Left lung (tissue), 10 donors: ENCODE measurements around the gene MKS1. TPM values are rescaled to one million over a fixed set of nuclear protein-coding genes. Genes with fewer than 3 reads are reported as not detected.

ENCODE experiments used
- ATAC-seq: fragments of 200-7000 bp; cut with Tn5 transposase; one replicate; pipeline ENCODE4 v1.9.1; 2020; ENCODE audit warnings: moderate library complexity
- DNase-seq, 4 donors: peaks; one replicate each; pipeline ENCODE4 v3.0.0-alpha.2; 2013 to 2020
- H3K27ac ChIP-seq, 2 donors: fragments of 200-600 bp; sonication (generic) in 1 of 2; one replicate each; pipeline versions ENCODE4 v1.5.0 to v1.8.0; 2020 to 2021
- H3K27me3 ChIP-seq, 2 donors: fragments of 200-600 bp; sonication (generic) in 1 of 2; one replicate each; pipeline versions ENCODE4 v1.5.0 to v1.8.0; 2020 to 2021
- H3K36me3 ChIP-seq, 2 donors: fragments of 200-600 bp; sonication (generic) in 1 of 2; one replicate each; pipeline versions ENCODE4 v1.5.0 to v1.8.0; 2020 to 2021
- H3K4me1 ChIP-seq, 2 donors: fragments of 200-600 bp; one replicate each; pipeline ENCODE4 v1.8.0; 2021
- H3K4me3 ChIP-seq, 2 donors: fragments of 200-600 bp; sonication (generic) in 1 of 2; one replicate each; pipeline versions ENCODE4 v1.5.0 to v1.8.0; 2020 to 2021; ENCODE audit warnings: mild to moderate bottlenecking in 1 of 2
- H3K9me3 ChIP-seq, 2 donors: fragments of 200-600 bp; sonication (generic) in 1 of 2; one replicate each; pipeline versions ENCODE4 v1.5.0 to v1.8.0; 2020 to 2021
- intact Hi-C, 2 donors: fragments of 100-400 bp; cut with DNase I; formaldehyde crosslinking; loops; one replicate each; pipeline versions ENCODE4 v1.11.2 to v1.14.2; 2022
- polyA plus RNA-seq, 6 donors: library from polyadenylated mRNA; unstranded; fragments of 120-200 nt; gene quantifications; one replicate each; pipeline ENCODE4 v1.2.1, GENCODE V29; 2013; ENCODE audit not compliant: insufficient read length in 6 of 6
- total RNA-seq, 2 donors: library from RNA; stranded (reverse); fragmentation: NEBNext Ultra II Directional; extraction: Animal tissue kit (Norgen Biotek cat#: 25700); gene quantifications; one replicate each; pipeline ENCODE4 v1.2.1, GENCODE V29; 2021
- TF ChIP-seq, protein P1 (sequence below), 2 donors: fragments of 200-600 bp; sonication (generic) in 1 of 2; IDR thresholded peaks; one replicate each; pipeline versions ENCODE4 v1.5.0 to v1.8.0; 2021; ENCODE audit warnings: antibody characterized with exemption in 2 of 2
- donor health status: DM: no; HTN: yes; CAD: no.
- donor health status: DM: no; HTN: no; CAD: no.

MKS1 gene
- total and polyA plus RNA-seq, 8 donors: 16.4 to 46.8 (median 37.7) TPM

GRCh38 chr17:58176200-58176599 is 42.9 kb downstream of the MKS1 start:
- TF ChIP-seq, protein P1, sequence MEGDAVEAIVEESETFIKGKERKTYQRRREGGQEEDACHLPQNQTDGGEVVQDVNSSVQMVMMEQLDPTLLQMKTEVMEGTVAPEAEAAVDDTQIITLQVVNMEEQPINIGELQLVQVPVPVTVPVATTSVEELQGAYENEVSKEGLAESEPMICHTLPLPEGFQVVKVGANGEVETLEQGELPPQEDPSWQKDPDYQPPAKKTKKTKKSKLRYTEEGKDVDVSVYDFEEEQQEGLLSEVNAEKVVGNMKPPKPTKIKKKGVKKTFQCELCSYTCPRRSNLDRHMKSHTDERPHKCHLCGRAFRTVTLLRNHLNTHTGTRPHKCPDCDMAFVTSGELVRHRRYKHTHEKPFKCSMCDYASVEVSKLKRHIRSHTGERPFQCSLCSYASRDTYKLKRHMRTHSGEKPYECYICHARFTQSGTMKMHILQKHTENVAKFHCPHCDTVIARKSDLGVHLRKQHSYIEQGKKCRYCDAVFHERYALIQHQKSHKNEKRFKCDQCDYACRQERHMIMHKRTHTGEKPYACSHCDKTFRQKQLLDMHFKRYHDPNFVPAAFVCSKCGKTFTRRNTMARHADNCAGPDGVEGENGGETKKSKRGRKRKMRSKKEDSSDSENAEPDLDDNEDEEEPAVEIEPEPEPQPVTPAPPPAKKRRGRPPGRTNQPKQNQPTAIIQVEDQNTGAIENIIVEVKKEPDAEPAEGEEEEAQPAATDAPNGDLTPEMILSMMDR (IDR thresholded peaks at IDR 0.05): no peak
- H3K27ac ChIP-seq: no peak overlapping the region
- intact Hi-C loops: no loop called here
- ATAC-seq: no peak
- H3K4me1 ChIP-seq: no peaks in the 10 kb centered on the region
- no peaks in the 10 kb centered on the region for H3K9me3 ChIP-seq
- H3K4me3 ChIP-seq: no peak overlapping the region
- DNase-seq: peak in 1 of 4 donors; percentile 7
- peaks cover 0 to 16% of the 10 kb centered on the region in 2 donors for H3K27me3 ChIP-seq
- H3K36me3 ChIP-seq: no peaks in the 10 kb centered on the region

DNA sequence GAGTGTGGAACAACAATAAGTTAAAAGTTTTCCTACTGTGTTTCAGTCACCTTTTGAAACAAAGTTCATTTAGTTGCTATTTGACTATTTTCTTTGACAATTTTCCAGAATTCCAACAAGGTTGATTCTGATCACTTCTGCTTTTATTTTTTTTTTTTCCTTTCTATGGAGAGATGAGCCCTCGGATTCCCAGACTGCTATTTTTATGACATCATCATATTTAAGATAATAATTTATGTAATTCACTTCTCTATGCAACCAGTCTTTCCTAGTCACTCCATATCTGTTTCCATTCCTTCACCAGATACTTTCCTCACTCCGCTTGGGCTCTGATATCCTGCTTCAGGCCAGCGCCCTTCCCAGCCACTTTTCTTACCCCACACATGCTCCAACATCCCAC is 44.2 kb downstream of the MKS1 start:
- H3K4me1 ChIP-seq: no peaks in the 10 kb centered on the region
- intact Hi-C loops: no loop called here
- DNase-seq: no peak
- peaks cover 0 to 16% of the 10 kb centered on the region in 2 donors for H3K27me3 ChIP-seq
- H3K9me3 ChIP-seq: no peaks in the 10 kb centered on the region
- no peaks in the 10 kb centered on the region for H3K36me3 ChIP-seq
- no peak for ATAC-seq
- no peak overlapping the region for H3K27ac ChIP-seq
- H3K4me3 ChIP-seq: no peak overlapping the region
- TF ChIP-seq, protein P1 (IDR thresholded peaks at IDR 0.05): no peak

DNA sequence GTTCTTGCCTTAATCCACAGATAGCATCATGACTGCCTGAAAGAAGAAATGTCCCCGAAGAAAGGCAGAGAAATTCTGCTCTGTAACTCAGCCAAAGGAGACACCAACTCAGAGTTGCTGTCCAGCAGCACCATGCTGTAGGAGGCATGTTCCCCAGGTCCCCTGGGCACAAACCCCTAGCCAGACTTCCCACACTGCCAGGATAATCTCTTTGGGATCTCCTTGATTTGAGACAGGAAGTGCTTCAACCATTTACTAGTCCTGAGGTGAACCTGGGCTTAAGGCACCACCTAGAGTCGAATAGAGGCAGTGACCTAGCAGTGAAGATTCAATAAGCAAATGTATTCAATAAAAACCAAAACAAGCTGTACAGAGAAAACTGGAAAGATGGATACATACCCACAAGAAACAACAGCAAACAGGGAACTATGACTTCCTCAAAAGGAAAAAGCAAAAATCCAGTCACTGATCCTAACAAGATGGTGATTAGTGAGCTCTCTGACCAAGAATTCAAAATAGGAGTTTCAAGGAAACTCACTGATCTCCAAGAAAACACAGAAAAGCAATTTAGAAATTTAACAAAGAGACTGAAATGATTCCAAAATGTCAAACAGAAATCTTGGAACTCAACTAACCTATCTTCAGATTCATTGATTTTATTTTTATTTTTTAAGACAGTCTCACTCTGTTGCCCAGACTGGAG is 46.5 kb downstream of the MKS1 start:
- intact Hi-C loops: no loop called here
- peak; percentile 39 for ATAC-seq

GRCh38 chr17:58170622-58171021 is 48.4 kb downstream of the MKS1 start:
- Histone ChIP-seq H3K27ac (no peak overlapping the region), H3K27me3 (peaks cover 0 to 12% of the 10 kb centered on the region in 2 donors), H3K36me3 (no peaks in the 10 kb centered on the region), H3K4me3 (no peak overlapping the region), H3K4me1 (no peaks in the 10 kb centered on the region), H3K9me3 (no peaks in the 10 kb centered on the region)
- no peak for DNase-seq
- intact Hi-C loops: no loop called here
- no peak for ATAC-seq
- TF ChIP-seq, protein P1 (IDR thresholded peaks at IDR 0.05): no peak

More for the DNA sequence above, 46.5 kb downstream of the MKS1 start:
- TF ChIP-seq, protein P1 (IDR thresholded peaks at IDR 0.05): peak; percentile 16 to 21
- H3K4me1 ChIP-seq: no peaks in the 10 kb centered on the region
- no peak overlapping the region for H3K27ac ChIP-seq
- no peak for DNase-seq
- H3K36me3 ChIP-seq: no peaks in the 10 kb centered on the region
- no peaks in the 10 kb centered on the region for H3K9me3 ChIP-seq
- no peak overlapping the region for H3K4me3 ChIP-seq
- H3K27me3 ChIP-seq: peaks cover 0 to 23% of the 10 kb centered on the region in 2 donors

- H3K27ac ChIP-seq: no peak within 1 kb of the TSS
- intact Hi-C loops: no loop called here
- H3K36me3 ChIP-seq: no peaks in the 10 kb centered on the region
- TF ChIP-seq, protein P1 (IDR thresholded peaks at IDR 0.05): no peak
- DNase-seq (no peak), ATAC-seq (no peak)
- H3K4me3 ChIP-seq: no peak within 1 kb of the TSS
- no peaks in the 10 kb centered on the region for H3K9me3 ChIP-seq
- no peaks in the 10 kb centered on the region for H3K4me1 ChIP-seq
- H3K27me3 ChIP-seq: peaks cover 5 to 18% of the 10 kb centered on the region in 2 donors
These were observed 52.4 kb downstream of the MKS1 start, which contains the start of gene OR4D2 for GRCh38 chr17:58166682-58167081. Gene OR4D2 (plus strand): TSS chr17:58166982. CDS start chr17:58169656, 2,674 bp downstream.
